Caki2 (cell line): ENCODE results near the gene DHX57. TPM values are rescaled to one million over a fixed set of nuclear protein-coding genes. Genes with fewer than 3 reads are reported as not detected.

Experiments
- DNase-seq: peaks from one replicate; pipeline ENCODE4 v3.0.0-alpha.2; 2015; ENCODE audit warnings: low read depth
- in situ Hi-C: cut with HindIII; loops from 2 replicates; pipeline ENCODE4 v1.10.0; 2016; ENCODE audit warnings: low sequenced_read_pairs, low pct_unique_long_range_greater_than_20kb, mixed read lengths
- total RNA-seq: library from RNA; depleted of rRNA; stranded (reverse); fragments of >200 nt; shearing (Covaris generic); gene quantifications from 2 replicates; pipeline ENCODE4 v1.2.3, GENCODE V29; 2014; ENCODE audit warnings: low replicate concordance; rRNA removed

DHX57 gene
- 10.7 and 17.0 TPM in 2 replicates for total RNA-seq

- DNase-seq = peak; percentile 84
- in situ Hi-C loops = no loop called here
Measured at GRCh38 chr2:38875576-38876367, at the start of gene DHX57, which contains the start of gene MORN2. TSS of gene DHX57 (minus strand) at chr2:38875934. CDS start at chr2:38868405, 7,529 bp downstream. TSS of gene MORN2 (plus strand) at chr2:38875976.

GRCh38 chr2:38922902-38923301, 47.2 kb upstream of the DHX57 start:
- in situ Hi-C loops = no loop called here
- no peak for DNase-seq

GRCh38 chr2:38922389-38922788, 46.7 kb upstream of the DHX57 start:
- in situ Hi-C loops = no loop called here
- DNase-seq = no peak

GRCh38 chr2:38912619-38913018, 36.9 kb upstream of the DHX57 start:
- no peak for DNase-seq
- in situ Hi-C loops = no loop called here

- in situ Hi-C loops = no loop called here
- DNase-seq = no peak
Measured at GRCh38 chr2:38911191-38911590, 35.5 kb upstream of the DHX57 start.

GRCh38 chr2:38909872-38910271, 34.1 kb upstream of the DHX57 start:
- DNase-seq = no peak
- in situ Hi-C loops = no loop called here

GRCh38 chr2:38907743-38908562, 32.2 kb upstream of the DHX57 start:
- DNase-seq = peak; percentile 7
- in situ Hi-C loops = no loop called here

- no peak for DNase-seq
- in situ Hi-C loops = no loop called here
Measured at GRCh38 chr2:38907242-38907641, 31.5 kb upstream of the DHX57 start.

GRCh38 chr2:38905251-38905650, 29.5 kb upstream of the DHX57 start:
- no peak for DNase-seq
- in situ Hi-C loops = no loop called here

- in situ Hi-C loops = no loop called here
- no peak for DNase-seq
Measured at GRCh38 chr2:38900726-38901125, 25.0 kb upstream of the DHX57 start.

GRCh38 chr2:38898256-38898655, 22.5 kb upstream of the DHX57 start:
- in situ Hi-C loops = no loop called here
- no peak for DNase-seq

GRCh38 chr2:38892819-38893218, 17.1 kb upstream of the DHX57 start:
- DNase-seq = no peak

GRCh38 chr2:38889575-38889974, 13.8 kb upstream of the DHX57 start, which contains the start of gene ARHGEF33:
TSS of gene ARHGEF33 (plus strand) at chr2:38889875. CDS start at chr2:38919448, 29,573 bp downstream.
- DNase-seq = no peak
- in situ Hi-C loops = no loop called here

More at GRCh38 chr2:38892819-38893218, 17.1 kb upstream of the DHX57 start:
- in situ Hi-C loops = no loop called here

- in situ Hi-C loops = no loop called here
- no peak for DNase-seq
Measured at GRCh38 chr2:38889045-38889444, 13.3 kb upstream of the DHX57 start.

- in situ Hi-C loops = no loop called here
- no peak for DNase-seq
Measured at GRCh38 chr2:38887902-38888554, 12.3 kb upstream of the DHX57 start.

- in situ Hi-C loops = no loop called here
- no peak for DNase-seq
Measured at GRCh38 chr2:38887347-38887746, 11.6 kb upstream of the DHX57 start.

- in situ Hi-C loops = no loop called here
- DNase-seq = no peak
Measured at GRCh38 chr2:38886063-38886462, 10.3 kb upstream of the DHX57 start.

GRCh38 chr2:38876407-38876806, 673 bp upstream of the DHX57 start:
- in situ Hi-C loops = no loop called here
- DNase-seq = peak; percentile 8

GRCh38 chr2:38875227-38875575, 533 bp downstream of the DHX57 start:
- no peak for DNase-seq
- in situ Hi-C loops = no loop called here
